GM19238 (cell line): ENCODE data around the gene GP1BB.
A peak's percentile ranks its signal among the peaks of the same experiment; 100 is the strongest.
"Not testable (repeated sequence)": the region's sequence is repeated elsewhere in the genome, so short reads cannot be mapped to it uniquely, and the experiment has no call there.

Experiments
- DNase-seq: peaks from one replicate; pipeline ENCODE4 v3.0.0; 2011; ENCODE audit warnings: low spot score; ENCODE audit not compliant: insufficient read length

The GP1BB gene

GRCh38 chr22:19726064-19726788 is 2.9 kb downstream of the GP1BB start:
- DNase-seq = not testable (repeated sequence)

- DNase-seq = no peak
These were observed 4.2 kb downstream of the GP1BB start for GRCh38 chr22:19727310-19728150.

GRCh38 chr22:19728271-19728670 is 4.9 kb downstream of the GP1BB start:
- no peak for DNase-seq

GRCh38 chr22:19728836-19729235 is 5.5 kb downstream of the GP1BB start:
- no peak for DNase-seq

- DNase-seq = no peak
These were observed 6.2 kb downstream of the GP1BB start for GRCh38 chr22:19729507-19729906.

GRCh38 chr22:19730198-19730597 is 6.9 kb downstream of the GP1BB start:
- no peak for DNase-seq

GRCh38 chr22:19730655-19731360 is 7.5 kb downstream of the GP1BB start:
- peak; percentile 91 for DNase-seq

- DNase-seq = no peak
These were observed 8.2 kb downstream of the GP1BB start for GRCh38 chr22:19731361-19732135.

- no peak for DNase-seq
These were observed 9.2 kb downstream of the GP1BB start for GRCh38 chr22:19732403-19733113.

GRCh38 chr22:19733755-19734154 is 10.4 kb downstream of the GP1BB start:
- DNase-seq = no peak

GRCh38 chr22:19734163-19734562 is 10.8 kb downstream of the GP1BB start:
- no peak for DNase-seq

GRCh38 chr22:19734837-19735382 is 11.6 kb downstream of the GP1BB start:
- no peak for DNase-seq

GRCh38 chr22:19735665-19736510 is 12.5 kb downstream of the GP1BB start:
- no peak for DNase-seq

- no peak for DNase-seq
These were observed 14.7 kb downstream of the GP1BB start for GRCh38 chr22:19737846-19738663.

GRCh38 chr22:19738664-19739447 is 15.5 kb downstream of the GP1BB start:
- no peak for DNase-seq

- no peak for DNase-seq
These were observed 16.1 kb downstream of the GP1BB start for GRCh38 chr22:19739448-19739895.

GRCh38 chr22:19739911-19740449 is 16.6 kb downstream of the GP1BB start:
- no peak for DNase-seq
